Keratinocyte (primary cell): Measurements from ENCODE around the gene YEATS4.

Experiments used
- CTCF ChIP-seq, 3 experiments: IDR thresholded peaks in 1 of 3; conservative IDR thresholded peaks in 1 of 3; optimal IDR thresholded peaks in 1 of 3; 2 replicates in 2 of 3; 3 replicates in 1 of 3; pipeline versions ENCODE3 to v1.5.1; 2011; ENCODE audit warnings: low read length in 3 of 3, mild to moderate bottlenecking in 3 of 3, moderate library complexity in 2 of 3, control low read depth in 1 of 3, inconsistent platforms in 1 of 3; ENCODE audit not compliant: insufficient read depth in 2 of 3; ENCODE audit errors: extremely low read depth in 1 of 3
- EZH2 ChIP-seq: IDR thresholded peaks from one replicate; pipeline ENCODE4 v1.6.1; 2012; ENCODE audit warnings: inconsistent platforms, mild to moderate bottlenecking, low read length, moderate library complexity

- TF ChIP-seq CTCF (optimal IDR thresholded peaks at IDR 0.05 in 1 of 3, IDR thresholded peaks at IDR 0.05 in 1 of 3, conservative IDR thresholded peaks at IDR 0.05 in 1 of 3; ENCODE audit: extremely low read depth in 1 of 3, insufficient read depth in 2 of 3, low read length in 3 of 3) (no peak), EZH2 (no peak)
Observed at GRCh38 chr12:69389831-69390230, 30.3 kb downstream of the YEATS4 start.
